Ectodermal cell (in vitro differentiated cells): ENCODE data around the gene DEPP1.

Experiments
- H3K27ac ChIP-seq: 2 replicates; pipeline ENCODE4 v1.7.0; 2013; ENCODE audit warnings: mild to moderate bottlenecking, low read depth, low read length; ENCODE audit not compliant: insufficient read depth, poor library complexity, severe bottlenecking
- H3K27me3 ChIP-seq: 2 replicates; pipeline ENCODE4 v1.7.0; 2013; ENCODE audit warnings: mild to moderate bottlenecking, low read length; ENCODE audit not compliant: insufficient read depth, control insufficient read depth, poor library complexity, severe bottlenecking
- H3K36me3 ChIP-seq: one replicate; pipeline ENCODE4 v1.7.0; 2013; ENCODE audit warnings: low read length; ENCODE audit not compliant: control insufficient read depth, insufficient read depth
- H3K4me1 ChIP-seq: one replicate; pipeline ENCODE4 v1.7.0; 2013; ENCODE audit warnings: low read length; ENCODE audit not compliant: control insufficient read depth, insufficient read depth
- H3K4me3 ChIP-seq: 2 replicates; pipeline ENCODE4 v1.7.0; 2013; ENCODE audit warnings: low read depth, low read length, control low read depth; ENCODE audit not compliant: insufficient read depth
- H3K9me3 ChIP-seq: 2 replicates; pipeline ENCODE4 v1.7.0; 2013; ENCODE audit warnings: mild to moderate bottlenecking, low read length, moderate library complexity; ENCODE audit not compliant: control insufficient read depth
- WGBS, 2 experiments: methylation state at CpG; one replicate each; pipeline ENCODE4 v1.1.7; 2013; ENCODE audit warnings: missing lambda C conversion rate in 2 of 2; 5-methylcytosine and 5-hydroxymethylcytosine counted together

The DEPP1 gene

DNA sequence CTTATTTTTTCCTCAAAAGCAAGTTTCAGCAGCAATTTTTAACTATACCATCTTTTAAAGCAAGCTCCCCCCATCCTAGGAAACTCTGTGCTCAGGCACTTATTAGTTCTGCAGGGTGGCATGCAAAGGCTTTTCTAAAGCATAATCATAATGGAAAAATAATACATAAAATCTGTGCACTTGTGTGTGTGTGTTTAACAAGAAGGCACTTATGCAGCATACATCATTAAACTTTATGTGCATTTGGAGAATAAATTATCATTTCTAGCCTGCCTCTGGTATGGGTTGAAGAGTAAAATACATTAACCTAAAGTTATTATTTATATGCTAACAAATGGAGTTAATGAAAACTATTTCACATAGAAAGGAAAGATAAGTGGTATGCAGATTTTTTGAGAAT, 24.6 kb downstream of the DEPP1 start:
- Histone ChIP-seq H3K27me3 (no peaks in the 10 kb centered on the region), H3K36me3 (no peaks in the 10 kb centered on the region), H3K27ac (no peak overlapping the region), H3K4me1 (peaks cover 9% of the 10 kb centered on the region), H3K4me3 (no peak overlapping the region), H3K9me3 (no peaks in the 10 kb centered on the region)

DNA sequence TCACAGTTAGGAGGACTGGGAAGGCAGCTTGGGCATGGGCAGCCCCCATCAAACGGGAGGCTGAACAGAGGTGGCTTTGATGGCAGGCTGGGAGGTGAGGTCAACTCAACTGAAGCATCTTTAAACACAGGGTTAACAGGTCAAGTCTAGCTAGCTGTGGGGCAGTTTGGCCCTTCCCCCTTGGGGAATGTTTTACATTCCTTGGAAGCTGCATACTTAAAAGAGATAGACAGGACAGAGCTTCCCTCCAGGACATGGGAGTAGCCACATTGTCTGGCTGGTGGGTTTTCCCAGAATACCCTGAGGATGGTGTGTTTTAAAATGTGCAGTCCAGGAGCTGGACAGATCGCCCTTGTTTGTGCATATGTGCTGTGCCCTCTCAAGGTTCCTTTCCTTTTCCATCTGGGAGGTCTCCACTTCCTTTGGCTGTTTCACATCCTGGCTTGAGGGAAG, 25.8 kb downstream of the DEPP1 start:
- H3K27ac ChIP-seq = peak overlapping the region; percentile 36
- H3K9me3 ChIP-seq = no peaks in the 10 kb centered on the region
- H3K4me1 ChIP-seq = peaks cover 9% of the 10 kb centered on the region
- H3K4me3 ChIP-seq = no peak overlapping the region
- H3K36me3 ChIP-seq = no peaks in the 10 kb centered on the region
- WGBS, 2 experiments = 67 to 76% methylated on average over 2 of the region's 2 CpGs
- H3K27me3 ChIP-seq = no peaks in the 10 kb centered on the region

DNA sequence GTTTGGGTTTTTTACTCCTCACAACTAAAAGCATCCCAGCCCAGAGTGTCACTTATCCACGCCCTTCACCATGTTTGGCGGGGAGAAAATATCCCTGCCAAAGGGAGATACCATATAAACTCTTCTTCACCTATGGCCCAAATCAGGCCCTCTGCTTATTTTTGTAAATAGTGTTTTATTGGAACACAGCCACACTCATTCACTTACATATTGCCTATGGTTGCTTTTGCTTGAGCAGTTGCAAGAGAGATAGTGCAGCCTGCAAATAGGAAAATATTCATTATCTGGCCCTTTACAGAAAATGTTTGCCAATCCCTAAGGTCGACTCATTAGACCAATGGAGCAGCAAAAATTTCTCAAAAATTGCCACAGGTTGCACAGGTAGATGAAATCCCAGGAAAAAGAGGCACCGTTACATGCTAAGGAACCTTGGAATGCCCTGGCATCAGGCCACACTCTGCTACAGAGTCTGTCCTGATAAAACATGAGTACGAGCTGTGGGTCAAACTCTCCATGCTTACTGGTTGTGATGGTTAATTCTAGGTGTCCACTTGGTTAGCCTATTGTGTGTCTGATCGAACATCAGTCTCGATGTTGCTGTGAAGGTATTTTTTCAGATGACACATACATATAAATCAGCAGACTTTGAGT, 26.9 kb downstream of the DEPP1 start:
- 94 to 95% methylated on average over 5 to 7 of the region's 7 CpGs for WGBS, 2 experiments
- no peaks in the 10 kb centered on the region for H3K27me3 ChIP-seq
- no peaks in the 10 kb centered on the region for H3K9me3 ChIP-seq
- H3K36me3 ChIP-seq = no peaks in the 10 kb centered on the region
- H3K27ac ChIP-seq = no peak overlapping the region
- H3K4me3 ChIP-seq = no peak overlapping the region
- H3K4me1 ChIP-seq = peaks cover 15% of the 10 kb centered on the region

- Histone ChIP-seq H3K36me3 (no peaks in the 10 kb centered on the region), H3K27me3 (no peaks in the 10 kb centered on the region), H3K4me3 (no peak overlapping the region), H3K27ac (no peak overlapping the region), H3K9me3 (no peaks in the 10 kb centered on the region), H3K4me1 (peaks cover 15% of the 10 kb centered on the region)
- WGBS, 2 experiments = 92% methylated on average over 10 of the region's 10 CpGs
Measured at GRCh38 chr10:44950326-44951225, 28.0 kb downstream of the DEPP1 start.

DNA sequence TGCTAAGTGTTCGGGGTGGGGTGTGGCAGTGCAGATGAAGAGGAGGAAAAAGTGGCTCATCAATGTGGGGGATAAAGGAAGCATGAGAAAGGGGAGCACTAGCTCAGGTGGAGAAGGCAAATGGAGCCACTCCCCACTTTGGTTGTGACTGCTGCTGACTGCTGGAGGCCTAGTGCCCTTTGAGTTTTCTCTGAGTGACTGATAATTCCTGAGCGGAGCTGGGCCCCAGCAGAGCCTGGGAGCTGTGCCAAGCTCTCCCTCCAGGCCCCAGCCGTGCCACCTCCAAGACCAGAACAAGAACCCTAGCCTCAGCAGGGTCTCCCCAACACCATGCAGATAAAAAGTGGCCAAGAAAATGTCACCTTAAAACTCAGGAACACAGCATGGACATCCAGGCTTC, 28.7 kb downstream of the DEPP1 start:
- 86 to 94% methylated on average over 3 of the region's 3 CpGs for WGBS, 2 experiments
- Histone ChIP-seq H3K4me1 (peaks cover 15% of the 10 kb centered on the region), H3K9me3 (no peaks in the 10 kb centered on the region), H3K4me3 (no peak overlapping the region), H3K27ac (no peak overlapping the region), H3K36me3 (no peaks in the 10 kb centered on the region), H3K27me3 (no peaks in the 10 kb centered on the region)

GRCh38 chr10:44949127-44949802, 29.3 kb downstream of the DEPP1 start:
- no peak overlapping the region for H3K27ac ChIP-seq

GRCh38 chr10:44948642-44949041, 30.0 kb downstream of the DEPP1 start:
- WGBS, 2 experiments = 82 to 98% methylated on average over 1 of the region's 1 CpG
- peaks cover 15% of the 10 kb centered on the region for H3K4me1 ChIP-seq
- no peaks in the 10 kb centered on the region for H3K36me3 ChIP-seq
- no peak overlapping the region for H3K4me3 ChIP-seq
- H3K27ac ChIP-seq = no peak overlapping the region
- H3K27me3 ChIP-seq = no peaks in the 10 kb centered on the region
- no peaks in the 10 kb centered on the region for H3K9me3 ChIP-seq

More at GRCh38 chr10:44949127-44949802, 29.3 kb downstream of the DEPP1 start:
- Histone ChIP-seq H3K4me3 (no peak overlapping the region), H3K27me3 (no peaks in the 10 kb centered on the region), H3K4me1 (peaks cover 15% of the 10 kb centered on the region), H3K9me3 (no peaks in the 10 kb centered on the region), H3K36me3 (no peaks in the 10 kb centered on the region)
- WGBS, 2 experiments = 86 to 88% methylated on average over 5 of the region's 5 CpGs

DNA sequence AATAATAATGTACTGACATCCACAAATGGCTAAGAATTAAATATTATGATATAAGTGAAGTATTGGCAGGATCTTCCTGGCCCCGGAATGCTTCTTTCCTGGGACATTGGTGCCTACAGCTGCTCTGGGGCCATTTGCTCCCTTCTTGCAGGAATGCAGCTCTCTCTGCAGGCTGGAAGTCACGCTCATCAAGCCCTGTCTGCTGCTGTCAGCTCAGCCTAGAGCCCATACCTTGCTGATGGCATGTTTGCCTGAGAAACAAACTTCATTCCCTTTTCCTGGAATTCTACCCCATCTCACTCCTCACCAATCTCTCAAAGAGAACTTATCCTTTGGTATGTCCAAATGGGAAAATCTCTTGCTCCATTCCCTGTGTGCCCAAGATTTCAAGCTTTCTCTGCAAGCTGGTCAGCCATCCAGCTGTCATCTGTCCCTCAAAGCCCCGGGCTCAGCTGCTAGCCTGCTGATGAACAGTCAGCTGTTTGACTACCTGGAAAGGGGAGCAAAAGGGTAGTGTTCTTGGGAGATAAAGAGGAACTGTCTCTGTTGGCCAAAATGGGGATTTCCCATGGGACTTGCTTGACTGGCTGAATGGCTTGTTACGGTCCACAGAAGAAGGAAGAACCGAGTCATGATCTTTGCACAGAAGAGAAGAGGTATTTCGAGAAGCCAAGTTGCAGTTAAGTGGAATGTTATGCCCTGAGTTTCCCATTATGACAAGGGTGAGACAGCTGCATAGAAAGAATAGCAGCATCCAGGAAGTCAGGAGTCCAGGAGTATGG, 31.0 kb downstream of the DEPP1 start:
- 90% methylated on average over 6 of the region's 6 CpGs for WGBS, 2 experiments
- Histone ChIP-seq H3K4me3 (no peak overlapping the region), H3K27me3 (no peaks in the 10 kb centered on the region), H3K4me1 (peaks cover 8% of the 10 kb centered on the region), H3K27ac (no peak overlapping the region), H3K9me3 (no peaks in the 10 kb centered on the region), H3K36me3 (no peaks in the 10 kb centered on the region)

DNA sequence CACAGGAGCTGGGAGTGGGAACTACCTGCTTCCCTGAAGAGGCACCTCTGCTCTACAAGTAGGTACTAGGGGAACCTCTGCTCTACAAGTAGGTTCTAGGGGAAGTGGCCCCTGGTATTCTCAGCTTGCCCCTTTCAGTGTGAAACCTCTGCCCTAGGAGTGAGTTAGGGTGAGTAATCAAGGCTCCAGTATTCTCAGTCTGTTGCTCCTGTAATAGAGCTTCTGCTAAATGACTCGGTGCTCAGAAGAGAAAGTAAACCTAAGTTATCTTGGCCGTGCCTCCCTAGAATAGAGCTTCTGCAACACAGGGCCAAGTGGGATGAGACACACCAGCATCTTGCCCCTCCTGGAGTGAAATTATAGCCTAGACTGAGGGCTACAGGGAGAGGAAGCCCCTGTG, 32.4 kb downstream of the DEPP1 start:
- 90 to 93% methylated on average over 2 of the region's 2 CpGs for WGBS, 2 experiments
- H3K27me3 ChIP-seq = no peaks in the 10 kb centered on the region

More for the DNA sequence above, 32.4 kb downstream of the DEPP1 start:
- Histone ChIP-seq H3K4me3 (no peak overlapping the region), H3K9me3 (no peaks in the 10 kb centered on the region), H3K4me1 (peaks cover 6% of the 10 kb centered on the region), H3K27ac (no peak overlapping the region), H3K36me3 (no peaks in the 10 kb centered on the region)
